GM12892 (cell line): Measurements from ENCODE around the gene ANXA8.

Source experiments
- POLR2A ChIP-seq: IDR thresholded peaks from 2 replicates; pipeline ENCODE4 v1.6.1; 2011; ENCODE audit warnings: low read depth, low read length, control low read depth
- POLR2AphosphoS5 ChIP-seq: IDR thresholded peaks from 2 replicates; pipeline ENCODE4 v1.6.1; 2011; ENCODE audit warnings: low read depth, low read length, control low read depth
- TAF1 ChIP-seq: IDR thresholded peaks from 2 replicates; pipeline ENCODE4 v1.6.1; 2011; ENCODE audit warnings: low read depth, mild to moderate bottlenecking, control low read depth, low read length, borderline replicate concordance

GRCh38 chr10:47454780-47455058 is 29.2 kb downstream of the ANXA8 start:
- TF ChIP-seq POLR2AphosphoS5 = no peak
- TF ChIP-seq TAF1 = no peak
- no peak for TF ChIP-seq POLR2A
